ENCODE data around the gene NRP1. TPM values are rescaled to one million over a fixed set of nuclear protein-coding genes. Genes with fewer than 3 reads are reported as not detected.

NRP1 gene
- polyA plus RNA-seq, 4 donors, result 145 to 220 (median 173) TPM

DNA sequence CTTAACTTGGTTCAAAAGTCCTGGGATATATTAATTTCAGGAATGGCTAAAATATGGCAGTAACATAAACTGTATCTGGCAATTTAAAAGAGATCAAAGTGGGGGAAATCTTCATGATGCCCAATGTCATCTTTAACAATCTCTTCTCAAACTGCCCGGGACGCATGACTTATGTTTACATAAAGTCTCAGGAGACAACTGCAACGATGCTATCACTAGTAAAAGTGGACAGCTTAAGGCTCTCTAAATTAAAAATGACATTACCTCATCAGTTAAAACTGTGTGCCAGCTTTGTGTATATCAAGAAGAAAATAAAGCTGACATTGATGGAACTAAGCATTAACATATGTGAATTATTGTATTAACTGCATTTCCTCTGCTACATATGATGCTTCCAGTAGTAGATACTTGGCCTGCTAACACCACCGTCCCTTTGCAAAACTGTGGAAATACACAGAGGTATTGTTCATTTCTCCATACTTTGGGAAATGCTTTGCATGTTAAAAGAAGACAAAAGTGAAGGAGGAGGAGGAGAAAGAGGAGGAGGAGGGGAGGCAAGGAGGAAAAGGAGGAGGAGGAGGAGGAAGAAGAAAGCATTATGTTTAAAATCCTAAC, 62.4 kb downstream of the NRP1 start:
- no peak for DNase-seq (ENCODE audit: low read depth in 4 of 4, low spot score in 3 of 4)

- no peak for DNase-seq (ENCODE audit: low read depth in 4 of 4, low spot score in 3 of 4)
Measured at GRCh38 chr10:33270971-33271370, 63.5 kb downstream of the NRP1 start.

GRCh38 chr10:33267708-33268107, 66.8 kb downstream of the NRP1 start:
- DNase-seq (ENCODE audit: low read depth in 4 of 4, low spot score in 3 of 4), result no peak

- DNase-seq (ENCODE audit: low read depth in 4 of 4, low spot score in 3 of 4), result no peak
Measured at GRCh38 chr10:33265621-33266020, 68.8 kb downstream of the NRP1 start.

GRCh38 chr10:33263453-33263852, 71.0 kb downstream of the NRP1 start:
- no peak for DNase-seq (ENCODE audit: low read depth in 4 of 4, low spot score in 3 of 4)

- DNase-seq (ENCODE audit: low read depth in 4 of 4, low spot score in 3 of 4), result no peak
Measured at GRCh38 chr10:33262871-33263270, 71.6 kb downstream of the NRP1 start.

DNA sequence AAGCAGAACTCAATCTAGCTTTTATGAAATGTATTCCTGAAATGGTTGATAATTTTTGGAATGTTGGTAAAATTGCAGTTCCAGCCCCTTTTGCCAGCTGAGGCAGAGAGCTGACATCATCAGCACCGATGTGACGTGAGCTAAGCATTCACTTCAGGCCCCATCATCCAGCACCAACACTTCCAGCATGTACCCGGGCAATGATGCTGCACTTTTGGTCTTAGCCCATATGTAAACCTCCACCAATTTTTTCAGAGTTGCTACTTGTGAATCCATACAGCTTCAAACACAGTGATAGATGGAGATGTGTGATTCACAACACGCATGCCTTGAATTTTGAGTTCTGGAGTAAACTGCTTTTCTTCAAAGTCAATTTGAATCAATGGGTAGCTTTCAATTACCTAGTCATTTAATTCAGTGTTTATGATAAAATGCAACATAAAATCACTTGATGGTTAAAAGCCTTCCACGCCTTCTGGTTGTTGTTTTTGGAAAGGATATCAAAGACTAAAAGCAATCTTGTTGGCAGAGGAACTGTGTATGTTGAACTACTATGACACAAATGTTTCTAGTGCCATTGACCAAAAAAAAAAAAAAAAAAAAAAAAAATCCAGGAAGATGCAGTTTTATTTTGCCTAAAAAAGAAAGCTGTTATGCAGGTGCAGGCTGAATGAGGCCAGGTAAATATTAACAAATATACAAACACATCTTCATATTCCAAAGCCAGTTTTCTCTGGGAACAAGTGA, 73.9 kb downstream of the NRP1 start:
- DNase-seq (ENCODE audit: low read depth in 4 of 4, low spot score in 3 of 4), result no peak

DNA sequence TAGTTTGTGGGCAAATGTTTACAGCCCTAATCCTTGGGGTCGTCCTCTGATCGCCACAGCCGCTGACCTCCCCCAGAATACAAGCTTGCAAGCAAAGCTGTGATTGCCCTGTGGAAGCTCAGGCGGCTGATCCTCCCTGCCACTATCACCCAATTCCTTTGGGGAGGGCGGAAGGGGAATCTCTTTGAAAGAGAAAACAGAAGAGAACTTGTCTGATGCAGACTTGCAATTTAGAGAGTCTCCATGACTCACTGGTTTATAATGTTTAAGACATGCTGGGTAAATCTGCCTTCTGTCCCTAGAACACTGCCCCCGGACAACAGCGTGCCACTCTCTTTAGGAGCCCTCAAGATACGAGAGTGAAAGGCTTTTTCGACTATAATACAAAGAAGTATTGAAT, 75.5 kb downstream of the NRP1 start:
- DNase-seq (ENCODE audit: low read depth in 4 of 4, low spot score in 3 of 4), result no peak

DNA sequence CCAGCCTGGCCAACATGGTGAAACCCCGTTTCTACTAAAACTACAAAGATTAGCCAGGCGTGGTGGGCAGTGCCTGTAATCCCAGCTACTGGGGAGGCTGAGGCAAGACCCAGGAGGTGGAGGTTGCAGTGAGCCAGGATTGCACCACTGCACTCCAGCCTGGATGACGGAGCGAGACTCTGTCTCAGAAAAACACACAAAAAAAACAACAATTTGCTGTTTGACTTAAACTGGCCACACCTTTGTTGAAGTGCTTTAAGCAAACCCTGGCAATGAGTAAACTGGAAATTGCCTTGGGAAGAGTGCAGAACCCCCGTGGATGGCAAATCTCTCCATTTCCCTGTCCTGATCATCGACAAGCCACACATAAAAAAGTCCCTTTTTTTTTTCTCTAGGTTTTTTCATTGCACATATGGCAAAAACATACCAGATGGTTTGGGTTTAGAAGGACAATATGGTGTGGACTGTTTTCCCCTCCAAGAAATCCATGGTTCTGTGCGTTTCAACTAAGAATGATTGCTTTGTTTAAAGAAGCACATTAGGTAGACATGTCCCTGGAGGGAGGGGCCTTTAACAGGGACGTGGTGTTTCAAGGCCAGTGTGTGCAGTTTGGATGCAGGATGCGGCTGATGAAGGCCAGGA, 76.9 kb downstream of the NRP1 start:
- no peak for DNase-seq (ENCODE audit: low read depth in 4 of 4, low spot score in 3 of 4)

DNA sequence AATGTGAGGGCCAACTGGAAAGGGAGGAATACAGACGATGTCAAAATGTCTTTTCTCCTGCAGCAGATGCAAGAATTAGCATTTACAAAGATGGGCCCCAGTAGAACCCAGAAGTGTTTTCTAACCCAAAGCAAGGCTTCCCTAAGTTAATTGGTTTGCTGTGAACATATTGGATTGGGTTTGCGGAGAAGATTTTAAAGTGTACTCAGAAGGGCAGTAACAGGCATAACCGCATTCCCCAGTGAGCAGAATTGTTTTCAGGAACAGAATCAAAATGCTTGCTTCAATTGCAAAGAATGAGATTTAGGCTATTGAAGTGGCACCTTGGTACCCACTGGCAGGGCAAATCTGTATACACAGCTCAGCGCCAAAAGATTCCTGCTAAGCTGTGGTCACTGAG, 78.0 kb downstream of the NRP1 start:
- no peak for DNase-seq (ENCODE audit: low read depth in 4 of 4, low spot score in 3 of 4)

GRCh38 chr10:33254556-33255160, 79.8 kb downstream of the NRP1 start:
- DNase-seq (ENCODE audit: low read depth in 4 of 4, low spot score in 3 of 4), result no peak

GRCh38 chr10:33253411-33253810, 81.1 kb downstream of the NRP1 start:
- DNase-seq (ENCODE audit: low read depth in 4 of 4, low spot score in 3 of 4), result no peak

DNA sequence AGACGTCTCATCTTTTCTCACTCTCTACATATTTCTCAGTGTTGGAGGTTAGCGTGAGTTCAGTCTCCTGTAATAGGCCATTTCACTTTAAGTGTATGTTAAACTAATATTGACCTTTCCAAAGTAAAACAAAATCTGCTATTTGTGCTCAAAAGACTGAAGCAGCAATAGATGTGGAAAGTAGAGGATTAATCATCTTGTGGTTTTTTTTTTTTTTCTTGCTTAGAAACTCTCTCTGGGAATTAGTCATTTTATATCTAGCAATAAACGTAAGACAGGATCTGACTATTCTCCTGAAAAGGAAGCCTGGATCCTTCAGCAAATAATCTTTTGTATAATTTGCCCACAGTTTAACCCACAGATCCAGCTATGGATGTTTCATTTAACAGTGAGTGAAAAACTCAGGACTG, 81.7 kb downstream of the NRP1 start:
- DNase-seq (ENCODE audit: low read depth in 4 of 4, low spot score in 3 of 4), result no peak

DNA sequence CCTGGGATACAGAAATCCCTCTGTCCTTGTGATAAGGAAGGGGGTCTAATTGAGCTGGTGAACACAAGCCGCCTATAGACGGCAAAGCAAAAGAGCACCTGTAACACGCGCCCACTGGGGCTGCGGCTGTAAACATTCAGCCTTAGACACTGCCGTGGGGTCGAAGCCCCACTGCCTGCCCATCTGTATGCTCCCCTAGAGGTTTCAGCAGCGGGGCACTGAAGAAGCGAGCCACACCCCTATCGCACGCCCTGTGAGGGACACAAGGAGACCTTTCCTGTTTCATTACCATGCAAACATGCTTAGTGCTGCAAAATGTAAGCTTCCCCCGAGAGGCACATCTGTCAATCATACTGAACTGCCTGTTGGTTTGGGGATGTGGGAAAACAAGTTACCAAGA, 82.1 kb downstream of the NRP1 start:
- DNase-seq (ENCODE audit: low read depth in 4 of 4, low spot score in 3 of 4), result no peak

DNA sequence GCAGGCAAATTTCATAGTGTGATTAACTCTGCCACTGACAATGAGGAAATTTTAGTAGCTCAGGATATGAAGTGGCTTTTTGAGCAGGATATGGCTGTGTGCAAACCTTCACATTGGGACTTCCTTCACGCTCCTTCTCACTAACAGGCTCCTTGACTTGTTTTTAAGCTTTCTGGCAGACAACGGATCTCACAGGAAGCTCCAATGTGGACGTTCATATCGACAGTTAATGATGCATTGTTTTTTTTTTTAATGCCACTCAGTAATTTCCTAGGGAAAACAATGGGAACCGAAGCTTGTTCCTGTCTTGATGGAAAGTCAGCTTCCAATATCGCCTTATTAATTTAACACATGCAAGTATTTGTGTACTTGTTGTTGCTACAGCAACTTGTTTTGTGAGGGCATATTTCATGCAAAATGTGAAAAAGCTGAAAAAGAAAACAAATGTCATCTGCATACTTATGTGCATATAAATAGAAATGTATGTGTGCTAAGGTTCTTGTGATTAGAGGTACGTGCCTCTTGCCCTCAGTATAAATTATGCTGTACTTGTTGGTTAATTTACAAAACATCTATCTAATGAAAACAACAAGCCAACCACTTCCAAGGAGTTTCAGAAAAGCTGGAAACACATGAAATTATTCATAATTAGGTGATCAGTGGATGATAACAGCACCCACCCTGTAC, 84.7 kb downstream of the NRP1 start:
- no peak for DNase-seq (ENCODE audit: low read depth in 4 of 4, low spot score in 3 of 4)

GRCh38 chr10:33249137-33249536, 85.3 kb downstream of the NRP1 start:
- no peak for DNase-seq (ENCODE audit: low read depth in 4 of 4, low spot score in 3 of 4)

- DNase-seq (ENCODE audit: low read depth in 4 of 4, low spot score in 3 of 4), result no peak
Measured at GRCh38 chr10:33248638-33249037, 85.8 kb downstream of the NRP1 start.

GRCh38 chr10:33247221-33247922, 87.1 kb downstream of the NRP1 start:
- DNase-seq (ENCODE audit: low read depth in 4 of 4, low spot score in 3 of 4), result no peak

- DNase-seq (ENCODE audit: low read depth in 4 of 4, low spot score in 3 of 4), result no peak
Measured at GRCh38 chr10:33245343-33245742, 89.1 kb downstream of the NRP1 start.

- no peak for DNase-seq (ENCODE audit: low read depth in 4 of 4, low spot score in 3 of 4)
Measured at GRCh38 chr10:33244354-33244967, 90.0 kb downstream of the NRP1 start.
